K562 (cell line): Measurements from ENCODE around the gene RTBDN. TPM values are rescaled to one million over a fixed set of nuclear protein-coding genes. Genes with fewer than 3 reads are reported as not detected.

Experiments
- CBX3 ChIP-seq, 2 experiments: IDR thresholded peaks; 1 replicate in 1 of 2; 2 replicates in 1 of 2; pipeline ENCODE4 v1.6.1; 2012; ENCODE audit warnings: inconsistent platforms in 2 of 2, low read length in 2 of 2, borderline replicate concordance in 1 of 2, control low read depth in 1 of 2
- CBX5 ChIP-seq: IDR thresholded peaks from 2 replicates; pipeline ENCODE4 v1.6.1; 2014; ENCODE audit warnings: low read depth, borderline replicate concordance
- GTF2F1 ChIP-seq: IDR thresholded peaks from 2 replicates; pipeline ENCODE4 v1.6.1; 2011; ENCODE audit warnings: low read depth, low read length, improper control_type of control experiment
- ILK ChIP-seq: fragments of 450-650 bp; IDR thresholded peaks from 2 replicates; pipeline ENCODE4 v1.6.1; 2016; ENCODE audit warnings: missing genetic modification characterization, low read depth, mild to moderate bottlenecking, missing compliant biosample characterization, moderate library complexity, borderline replicate concordance
- PHF20 ChIP-seq: fragments of 450-650 bp; IDR thresholded peaks from 2 replicates; pipeline ENCODE4 v1.6.1; 2018; ENCODE audit not compliant: partially characterized antibody
- RBM25 ChIP-seq: fragments of 200-400 bp; formaldehyde crosslinking; IDR thresholded peaks from 2 replicates; pipeline ENCODE4 v1.6.1; 2018; ENCODE audit warnings: low read length, low read depth, moderate library complexity; ENCODE audit not compliant: severe bottlenecking
- SMC3 ChIP-seq: conservative IDR thresholded peaks from 2 replicates; pipeline ENCODE4 v1.6.1; 2011; ENCODE audit warnings: low read depth, low read length, improper control_type of control experiment; ENCODE audit not compliant: insufficient read depth
- TARDBP ChIP-seq: fragments of 450-650 bp; IDR thresholded peaks from 2 replicates; pipeline ENCODE4 v1.6.1; 2016
- TCF7L2 ChIP-seq: fragments of 150-350 bp; IDR thresholded peaks from 2 replicates; pipeline ENCODE4 v1.6.1; 2016; ENCODE audit warnings: low read depth, mild to moderate bottlenecking, low read length, moderate library complexity
- XRCC3 ChIP-seq: fragments of 450-650 bp; IDR thresholded peaks from 2 replicates; pipeline ENCODE4 v1.6.1; 2017; ENCODE audit warnings: mild to moderate bottlenecking, moderate library complexity
- ZNF253 ChIP-seq: fragments of 250-450 bp; sonication (Bioruptor Pico); conservative IDR thresholded peaks from 2 replicates; pipeline ENCODE4 v1.6.1; 2021; ENCODE audit warnings: mild to moderate bottlenecking
- ZNF274 ChIP-seq: IDR thresholded peaks from 2 replicates; pipeline ENCODE4 v1.6.1; 2011; ENCODE audit warnings: low read depth, mild to moderate bottlenecking, low read length, moderate library complexity, borderline replicate concordance
- ZNF695 ChIP-seq: fragments of 450-650 bp; formaldehyde crosslinking; IDR thresholded peaks from 2 replicates; pipeline ENCODE4 v1.4.0; 2020; ENCODE audit warnings: mild to moderate bottlenecking, moderate library complexity
- ZNF707 ChIP-seq: fragments of 250-450 bp; sonication (Bioruptor Pico); conservative IDR thresholded peaks from 2 replicates; pipeline ENCODE4 v1.8.0; 2022; ENCODE audit warnings: inconsistent platforms, mild to moderate bottlenecking, moderate library complexity
- polyA plus RNA-seq, 8 experiments: library from polyadenylated mRNA; depleted of rRNA in 4 of 8; stranded (reverse) in 5 of 8; unstranded in 3 of 8; fragments of >200 nt; fragmentation: Nextera tagmentation in 2 of 8; fragmentation: Illumina TruSeq in 1 of 8; extraction: Ambion mirVana in 2 of 8; extraction: Trizol in 1 of 8; gene quantifications; 2 replicates each; pipeline versions ENCODE4 v1.2.1 to v1.2.3, GENCODE V29; 2011 to 2014; ENCODE audit warnings: inconsistent platforms in 1 of 8, missing spikeins in 1 of 8
- total RNA-seq, 7 experiments: library from RNA; depleted of rRNA in 6 of 7; stranded (reverse); fragments of >200 nt in 6 of 7; fragmentation: Illumina TruSeq in 2 of 7; extraction: Trizol in 2 of 7; gene quantifications; 2 replicates each; pipeline versions ENCODE4 v1.2.1 to v1.2.3, GENCODE V29; 2011 to 2021; ENCODE audit warnings: low replicate concordance in 1 of 7
- TF ChIP-seq, protein P1 (sequence below): sonication (generic); formaldehyde crosslinking; IDR thresholded peaks from 2 replicates; pipeline ENCODE4 v1.8.0; 2023; ENCODE audit warnings: mild to moderate bottlenecking, missing genetic modification reagents
- TF ChIP-seq, protein P2 (sequence below): fragments of 250-450 bp; sonication (Bioruptor Pico); IDR thresholded peaks from 2 replicates; pipeline ENCODE4 v1.5.0; 2020; ENCODE audit warnings: mild to moderate bottlenecking
- TF ChIP-seq, protein P3 (sequence below): sonication (generic); formaldehyde crosslinking; IDR thresholded peaks from 2 replicates; pipeline ENCODE4 v1.8.0; 2022; ENCODE audit warnings: missing genetic modification reagents, mild to moderate bottlenecking, moderate library complexity, borderline replicate concordance
- TF ChIP-seq, protein P4 (sequence below): sonication (generic); formaldehyde crosslinking; IDR thresholded peaks from 2 replicates; pipeline ENCODE4 v1.8.0; 2022; ENCODE audit warnings: missing genetic modification reagents, mild to moderate bottlenecking, borderline replicate concordance
- TF ChIP-seq, protein P5 (sequence below): fragments of 250-450 bp; sonication (Bioruptor Pico); IDR thresholded peaks from 2 replicates; pipeline ENCODE4 v1.4.0; 2020; ENCODE audit warnings: mild to moderate bottlenecking

Gene RTBDN
- total and polyA plus RNA-seq, 9 of the 15 experiments (the other 6 are each of a cell fraction or from before 2014, with no cell fraction given): 0.20 to 2.3 (median 0.72) TPM; not detected in 1

DNA sequence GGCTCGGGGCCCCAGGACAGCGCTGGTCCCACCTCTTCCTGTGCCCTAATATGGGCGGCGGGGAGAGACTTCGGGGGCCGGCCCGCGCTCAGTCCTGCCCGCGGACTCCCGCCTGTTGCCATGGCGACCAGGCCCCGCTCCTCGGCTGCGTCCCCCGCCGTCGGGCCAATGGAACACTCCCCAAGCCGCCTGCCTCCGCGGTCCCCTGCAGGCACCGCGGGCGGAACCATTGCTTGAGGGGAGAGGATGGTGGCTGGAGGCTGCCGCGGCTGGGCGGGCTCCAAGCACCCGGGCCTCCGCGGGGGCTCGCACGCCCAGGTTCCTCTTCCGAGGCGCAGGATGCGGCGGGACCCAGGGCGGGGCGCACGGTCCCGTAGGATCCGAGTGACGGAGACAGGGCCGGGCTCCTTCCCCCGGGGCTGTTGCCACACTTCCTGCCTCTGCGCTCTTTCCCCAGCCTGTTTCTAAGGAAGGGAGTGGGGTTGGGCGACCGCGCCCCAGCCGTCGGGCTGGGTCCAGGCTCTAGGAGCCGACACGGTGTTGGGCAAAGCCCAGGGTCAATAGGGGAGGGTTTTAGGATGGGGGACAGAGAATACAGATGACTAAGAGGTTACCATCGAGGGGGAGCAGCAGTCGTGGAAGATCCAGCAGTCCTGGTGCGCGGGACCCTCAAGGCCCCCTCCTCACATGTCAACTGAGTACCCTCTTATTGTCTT is 44.3 kb downstream of the RTBDN start (continued):
- TF ChIP-seq, protein P1, sequence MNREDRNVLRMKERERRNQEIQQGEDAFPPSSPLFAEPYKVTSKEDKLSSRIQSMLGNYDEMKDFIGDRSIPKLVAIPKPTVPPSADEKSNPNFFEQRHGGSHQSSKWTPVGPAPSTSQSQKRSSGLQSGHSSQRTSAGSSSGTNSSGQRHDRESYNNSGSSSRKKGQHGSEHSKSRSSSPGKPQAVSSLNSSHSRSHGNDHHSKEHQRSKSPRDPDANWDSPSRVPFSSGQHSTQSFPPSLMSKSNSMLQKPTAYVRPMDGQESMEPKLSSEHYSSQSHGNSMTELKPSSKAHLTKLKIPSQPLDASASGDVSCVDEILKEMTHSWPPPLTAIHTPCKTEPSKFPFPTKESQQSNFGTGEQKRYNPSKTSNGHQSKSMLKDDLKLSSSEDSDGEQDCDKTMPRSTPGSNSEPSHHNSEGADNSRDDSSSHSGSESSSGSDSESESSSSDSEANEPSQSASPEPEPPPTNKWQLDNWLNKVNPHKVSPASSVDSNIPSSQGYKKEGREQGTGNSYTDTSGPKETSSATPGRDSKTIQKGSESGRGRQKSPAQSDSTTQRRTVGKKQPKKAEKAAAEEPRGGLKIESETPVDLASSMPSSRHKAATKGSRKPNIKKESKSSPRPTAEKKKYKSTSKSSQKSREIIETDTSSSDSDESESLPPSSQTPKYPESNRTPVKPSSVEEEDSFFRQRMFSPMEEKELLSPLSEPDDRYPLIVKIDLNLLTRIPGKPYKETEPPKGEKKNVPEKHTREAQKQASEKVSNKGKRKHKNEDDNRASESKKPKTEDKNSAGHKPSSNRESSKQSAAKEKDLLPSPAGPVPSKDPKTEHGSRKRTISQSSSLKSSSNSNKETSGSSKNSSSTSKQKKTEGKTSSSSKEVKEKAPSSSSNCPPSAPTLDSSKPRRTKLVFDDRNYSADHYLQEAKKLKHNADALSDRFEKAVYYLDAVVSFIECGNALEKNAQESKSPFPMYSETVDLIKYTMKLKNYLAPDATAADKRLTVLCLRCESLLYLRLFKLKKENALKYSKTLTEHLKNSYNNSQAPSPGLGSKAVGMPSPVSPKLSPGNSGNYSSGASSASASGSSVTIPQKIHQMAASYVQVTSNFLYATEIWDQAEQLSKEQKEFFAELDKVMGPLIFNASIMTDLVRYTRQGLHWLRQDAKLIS (CRISPR knock-in tag): peak; percentile 86; the same call in 1 of the 2 replicates
- TF ChIP-seq, protein P2, sequence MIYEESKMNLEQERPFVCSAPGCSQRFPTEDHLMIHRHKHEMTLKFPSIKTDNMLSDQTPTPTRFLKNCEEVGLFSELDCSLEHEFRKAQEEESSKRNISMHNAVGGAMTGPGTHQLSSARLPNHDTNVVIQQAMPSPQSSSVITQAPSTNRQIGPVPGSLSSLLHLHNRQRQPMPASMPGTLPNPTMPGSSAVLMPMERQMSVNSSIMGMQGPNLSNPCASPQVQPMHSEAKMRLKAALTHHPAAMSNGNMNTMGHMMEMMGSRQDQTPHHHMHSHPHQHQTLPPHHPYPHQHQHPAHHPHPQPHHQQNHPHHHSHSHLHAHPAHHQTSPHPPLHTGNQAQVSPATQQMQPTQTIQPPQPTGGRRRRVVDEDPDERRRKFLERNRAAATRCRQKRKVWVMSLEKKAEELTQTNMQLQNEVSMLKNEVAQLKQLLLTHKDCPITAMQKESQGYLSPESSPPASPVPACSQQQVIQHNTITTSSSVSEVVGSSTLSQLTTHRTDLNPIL (CRISPR knock-in tag): no peak
- TF ChIP-seq ILK (tag) (no peak), ZNF707 (CRISPR knock-in tag) (no peak), CBX3 (IDR thresholded peaks at IDR 0.05; ENCODE audit: borderline replicate concordance in 1 of 2, low read length in 2 of 2) (no peak), SMC3 (no peak), CBX5 (no peak), RBM25 (peak; percentile 73), ZNF695 (CRISPR knock-in tag) (no peak), XRCC3 (no peak), PHF20 (peak; percentile 44), ZNF274 (no peak), ZNF253 (no peak), GTF2F1 (no peak), TARDBP (0 out of 2 replicates have a peak, but pooled peaks have one; percentile 24), TCF7L2 (peak; percentile 96)
- TF ChIP-seq, protein P3, sequence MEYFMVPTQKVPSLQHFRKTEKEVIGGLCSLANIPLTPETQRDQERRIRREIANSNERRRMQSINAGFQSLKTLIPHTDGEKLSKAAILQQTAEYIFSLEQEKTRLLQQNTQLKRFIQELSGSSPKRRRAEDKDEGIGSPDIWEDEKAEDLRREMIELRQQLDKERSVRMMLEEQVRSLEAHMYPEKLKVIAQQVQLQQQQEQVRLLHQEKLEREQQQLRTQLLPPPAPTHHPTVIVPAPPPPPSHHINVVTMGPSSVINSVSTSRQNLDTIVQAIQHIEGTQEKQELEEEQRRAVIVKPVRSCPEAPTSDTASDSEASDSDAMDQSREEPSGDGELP (CRISPR knock-in tag): peak; percentile 93
- TF ChIP-seq, protein P4, sequence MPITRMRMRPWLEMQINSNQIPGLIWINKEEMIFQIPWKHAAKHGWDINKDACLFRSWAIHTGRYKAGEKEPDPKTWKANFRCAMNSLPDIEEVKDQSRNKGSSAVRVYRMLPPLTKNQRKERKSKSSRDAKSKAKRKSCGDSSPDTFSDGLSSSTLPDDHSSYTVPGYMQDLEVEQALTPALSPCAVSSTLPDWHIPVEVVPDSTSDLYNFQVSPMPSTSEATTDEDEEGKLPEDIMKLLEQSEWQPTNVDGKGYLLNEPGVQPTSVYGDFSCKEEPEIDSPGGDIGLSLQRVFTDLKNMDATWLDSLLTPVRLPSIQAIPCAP: no peak
- TF ChIP-seq, protein P5, sequence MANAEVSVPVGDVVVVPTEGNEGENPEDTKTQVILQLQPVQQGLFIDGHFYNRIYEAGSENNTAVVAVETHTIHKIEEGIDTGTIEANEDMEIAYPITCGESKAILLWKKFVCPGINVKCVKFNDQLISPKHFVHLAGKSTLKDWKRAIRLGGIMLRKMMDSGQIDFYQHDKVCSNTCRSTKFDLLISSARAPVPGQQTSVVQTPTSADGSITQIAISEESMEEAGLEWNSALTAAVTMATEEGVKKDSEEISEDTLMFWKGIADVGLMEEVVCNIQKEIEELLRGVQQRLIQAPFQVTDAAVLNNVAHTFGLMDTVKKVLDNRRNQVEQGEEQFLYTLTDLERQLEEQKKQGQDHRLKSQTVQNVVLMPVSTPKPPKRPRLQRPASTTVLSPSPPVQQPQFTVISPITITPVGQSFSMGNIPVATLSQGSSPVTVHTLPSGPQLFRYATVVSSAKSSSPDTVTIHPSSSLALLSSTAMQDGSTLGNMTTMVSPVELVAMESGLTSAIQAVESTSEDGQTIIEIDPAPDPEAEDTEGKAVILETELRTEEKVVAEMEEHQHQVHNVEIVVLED (CRISPR knock-in tag): peak; percentile 44; the same call in 1 of the 2 replicates
